Occipital lobe (tissue), 3 donors: ENCODE results near the gene TRAPPC4. TPM values are rescaled to one million over a fixed set of nuclear protein-coding genes. Genes with fewer than 3 reads are reported as not detected.

Experiments
- DNase-seq: peaks from one replicate; lab custom pipeline; 2025; lab: John Stamatoyannopoulos, UW
- small RNA-seq: library from RNA; depleted of rRNA; stranded (forward); fragments of <200 nt; gene quantifications from one replicate; pipeline ENCODE3, GENCODE V24; 2014
- total RNA-seq: library from RNA; depleted of rRNA; stranded (reverse); fragments of >200 nt; gene quantifications from one replicate; pipeline ENCODE4 v1.2.3, GENCODE V29; 2014

The TRAPPC4 gene
- total RNA-seq, 1 donor from 2014 or later, result 63.9 TPM

DNA sequence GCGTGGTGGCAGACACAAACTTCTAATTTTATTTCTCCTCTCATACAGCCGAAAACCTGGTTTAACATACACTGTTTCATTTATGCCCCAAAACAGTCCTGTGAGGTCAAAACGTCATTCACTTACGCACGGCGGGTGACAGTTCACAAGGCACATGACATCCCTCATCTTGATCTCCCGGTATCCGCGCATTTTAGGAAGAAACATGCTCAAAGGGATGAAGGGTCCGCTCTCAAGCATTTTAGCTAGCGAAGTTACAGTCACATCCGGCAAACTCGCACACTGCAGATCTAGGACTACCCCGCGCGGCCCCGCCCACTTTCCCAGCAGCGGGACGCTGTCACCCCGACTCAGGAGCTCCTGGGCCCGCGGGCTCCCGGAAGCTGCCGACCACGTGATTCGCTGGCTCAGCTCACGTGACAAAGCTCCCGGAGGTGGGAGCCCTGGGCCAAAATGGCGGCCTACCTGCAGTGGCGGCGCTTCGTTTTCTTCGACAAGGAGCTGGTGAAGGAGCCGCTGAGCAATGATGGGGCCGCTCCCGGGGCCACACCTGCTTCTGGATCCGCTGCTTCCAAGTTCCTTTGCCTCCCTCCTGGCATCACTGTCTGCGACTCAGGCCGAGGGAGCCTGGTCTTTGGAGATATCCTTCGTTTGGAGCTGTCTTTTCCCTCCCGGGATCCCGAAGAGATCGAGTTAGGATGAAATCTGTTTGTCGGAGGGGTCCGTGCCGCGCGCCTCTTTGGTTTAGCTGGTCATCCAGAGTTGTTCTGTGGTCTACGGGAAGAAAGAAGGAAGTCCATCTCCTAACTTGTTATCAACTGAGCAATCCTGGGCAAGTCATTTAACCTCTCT, 49.0 kb downstream of the TRAPPC4 start, which contains the start of gene VPS11:
VPS11 (plus strand) TSS at position 448 of the 852 bp plus-strand sequence; CDS start at position 454, 6 bp downstream.
- peak; percentile 94 for DNase-seq

Small RNAs within 50 kb of the gene (small RNA-seq; reads per million reads assigned to genes)
- not detected for gene AP003392.2
- not detected for gene RF00017
- not detected for gene RF00019

Other genes starting within 250 kb of the TRAPPC4 start
- gene DDX6, start 227.6 kb upstream of the TRAPPC4 start, total RNA-seq, result 283 TPM
- gene CXCR5, start 134.9 kb upstream of the TRAPPC4 start, total RNA-seq, result not detected
- 11.5 TPM for gene BCL9L, start 92.8 kb upstream of the TRAPPC4 start, total RNA-seq
- not detected for gene UPK2, start 62.5 kb upstream of the TRAPPC4 start, total RNA-seq
- 0.31 TPM for gene FOXR1, start 47.0 kb upstream of the TRAPPC4 start, total RNA-seq
- gene CENATAC, start 20.6 kb upstream of the TRAPPC4 start, total RNA-seq, result 31.0 TPM
- 705 TPM for gene RPS25, start 423 bp upstream of the TRAPPC4 start, total RNA-seq
- gene SLC37A4, start 12.1 kb downstream of the TRAPPC4 start, total RNA-seq, result 9.5 TPM
- 37.0 TPM for gene HYOU1, start 38.4 kb downstream of the TRAPPC4 start, total RNA-seq
- gene VPS11, start 49.1 kb downstream of the TRAPPC4 start, total RNA-seq, result 22.1 TPM
- gene HMBS, start 66.1 kb downstream of the TRAPPC4 start, total RNA-seq, result 2.0 TPM
- 8.7 TPM for gene DPAGT1, start 83.1 kb downstream of the TRAPPC4 start, total RNA-seq
- 7.6 TPM for gene C2CD2L, start 88.6 kb downstream of the TRAPPC4 start, total RNA-seq
- 21.7 TPM for gene HINFP, start 102.8 kb downstream of the TRAPPC4 start, total RNA-seq
- gene ABCG4, start 130.3 kb downstream of the TRAPPC4 start, total RNA-seq, result 2.5 TPM
- gene NLRX1, start 150.0 kb downstream of the TRAPPC4 start, total RNA-seq, result 3.3 TPM
- not detected for gene NHERF4, start 166.7 kb downstream of the TRAPPC4 start, total RNA-seq
- 12.0 TPM for gene CBL, start 187.6 kb downstream of the TRAPPC4 start, total RNA-seq